Neuron (in vitro differentiated cells): Measurements from ENCODE around the gene DAPL1.

Source experiments
- H2AFZ ChIP-seq: one replicate; pipeline ENCODE4 v1.6.1; 2013; ENCODE audit warnings: low read depth, mild to moderate bottlenecking, inconsistent platforms, low read length, moderate library complexity
- H3K27me3 ChIP-seq: one replicate; pipeline ENCODE4 v1.6.1; 2013; ENCODE audit warnings: low read length; ENCODE audit not compliant: insufficient read depth
- H3K36me3 ChIP-seq: one replicate; pipeline ENCODE4 v1.6.1; 2013; ENCODE audit warnings: low read length; ENCODE audit not compliant: insufficient read depth
- H3K4me1 ChIP-seq: one replicate; pipeline ENCODE4 v1.6.1; 2013; ENCODE audit warnings: low read length; ENCODE audit not compliant: insufficient read depth
- H3K4me3 ChIP-seq: 2 replicates; pipeline ENCODE4 v1.5.1; 2013; ENCODE audit warnings: mild to moderate bottlenecking, low read length, moderate library complexity
- H3K9me3 ChIP-seq: one replicate; pipeline ENCODE4 v1.6.1; 2013; ENCODE audit warnings: low read length

Gene DAPL1

DNA sequence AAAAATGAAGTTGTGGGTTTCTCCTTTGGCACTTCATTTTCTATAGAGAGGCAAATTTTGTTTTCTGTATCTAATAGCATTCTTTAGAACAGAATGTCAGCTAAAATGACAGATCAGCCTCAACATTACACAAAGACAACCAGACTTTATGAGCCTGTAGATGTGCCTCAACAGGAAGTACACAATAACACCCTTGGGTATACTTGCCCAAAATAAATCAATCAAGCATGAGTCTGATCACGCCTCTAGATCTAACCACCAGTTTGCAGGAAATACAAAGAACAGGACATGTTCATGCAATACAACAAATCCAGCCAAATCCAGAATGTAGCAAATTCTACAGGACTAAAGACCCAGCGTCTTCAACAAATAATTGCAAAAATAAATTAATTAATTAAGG is 11.2 kb upstream of the DAPL1 start:
- no peaks in the 10 kb centered on the region for H3K36me3 ChIP-seq
- no peak overlapping the region for H3K4me3 ChIP-seq
- H3K27me3 ChIP-seq: no peaks in the 10 kb centered on the region
- H3K9me3 ChIP-seq: peaks cover 2% of the 10 kb centered on the region
- no peak overlapping the region for H2AFZ ChIP-seq
- H3K4me1 ChIP-seq: no peaks in the 10 kb centered on the region

DNA sequence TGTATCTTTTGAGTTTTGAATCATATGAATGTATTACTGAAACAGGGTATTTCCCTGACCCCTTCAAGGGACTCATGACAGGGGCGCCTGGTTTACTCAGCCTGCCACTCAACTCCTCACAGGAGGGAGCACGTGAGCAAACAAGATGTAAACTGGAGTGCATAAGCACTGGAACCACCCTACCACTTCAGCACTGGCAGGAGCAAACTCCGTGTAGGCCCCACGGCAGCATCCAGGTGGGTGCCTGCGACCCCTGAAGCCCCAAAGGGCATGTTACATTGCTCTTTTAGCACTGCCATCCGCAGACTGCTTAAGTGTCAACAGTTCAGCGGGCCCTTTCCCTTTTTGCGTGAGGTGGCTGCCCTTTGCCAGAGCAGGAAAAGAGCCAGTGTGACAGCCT is 8.2 kb upstream of the DAPL1 start:
- Histone ChIP-seq H3K27me3 (no peaks in the 10 kb centered on the region), H3K4me3 (no peak overlapping the region), H3K36me3 (no peaks in the 10 kb centered on the region), H3K9me3 (peaks cover 2% of the 10 kb centered on the region), H2AFZ (no peak overlapping the region), H3K4me1 (no peaks in the 10 kb centered on the region)

DNA sequence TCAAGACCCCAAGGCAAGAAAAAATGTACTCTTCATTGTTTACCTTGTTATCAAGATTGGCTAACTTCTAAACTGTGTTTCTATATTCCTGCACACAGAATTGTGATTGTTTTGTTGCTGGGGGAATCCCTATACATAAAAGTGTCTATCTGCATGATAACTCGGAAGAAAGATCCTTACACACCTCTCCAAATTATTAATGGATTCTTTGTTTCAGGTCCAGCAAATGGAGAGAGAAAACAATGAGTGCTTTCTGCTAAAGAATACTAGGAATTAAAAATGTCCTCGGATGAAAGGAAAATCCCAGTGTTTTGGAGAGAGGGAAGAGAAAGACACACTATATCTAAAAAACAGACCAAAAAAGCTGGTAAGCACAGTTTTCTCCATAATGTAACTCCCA is 6.2 kb upstream of the DAPL1 start:
- Histone ChIP-seq H2AFZ (no peak overlapping the region), H3K4me3 (no peak overlapping the region), H3K4me1 (no peaks in the 10 kb centered on the region), H3K36me3 (no peaks in the 10 kb centered on the region), H3K27me3 (no peaks in the 10 kb centered on the region), H3K9me3 (peaks cover 2% of the 10 kb centered on the region)

DNA sequence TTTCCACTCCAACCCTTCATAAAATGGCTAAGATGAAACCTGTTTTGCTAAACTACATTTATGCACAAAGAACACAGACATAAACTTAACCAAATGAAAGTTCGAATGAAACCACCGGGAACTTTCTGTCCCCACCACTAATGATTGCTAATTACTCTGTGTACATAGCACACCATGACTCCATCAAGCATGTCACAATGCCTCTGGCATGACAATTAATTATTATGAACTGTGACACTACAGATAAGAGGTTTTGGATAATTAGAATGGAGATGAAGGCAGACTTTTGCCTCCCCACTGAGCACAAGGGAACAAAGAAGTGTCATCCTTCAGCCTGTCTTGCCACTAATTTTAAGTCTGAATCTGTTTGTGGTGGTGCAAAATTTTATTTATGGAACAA is 1.5 kb downstream of the DAPL1 start:
- Histone ChIP-seq H3K9me3 (no peaks in the 10 kb centered on the region), H3K4me3 (no peak overlapping the region), H3K36me3 (no peaks in the 10 kb centered on the region), H3K4me1 (peaks cover 6% of the 10 kb centered on the region), H2AFZ (no peak overlapping the region), H3K27me3 (peaks cover 4% of the 10 kb centered on the region)

DNA sequence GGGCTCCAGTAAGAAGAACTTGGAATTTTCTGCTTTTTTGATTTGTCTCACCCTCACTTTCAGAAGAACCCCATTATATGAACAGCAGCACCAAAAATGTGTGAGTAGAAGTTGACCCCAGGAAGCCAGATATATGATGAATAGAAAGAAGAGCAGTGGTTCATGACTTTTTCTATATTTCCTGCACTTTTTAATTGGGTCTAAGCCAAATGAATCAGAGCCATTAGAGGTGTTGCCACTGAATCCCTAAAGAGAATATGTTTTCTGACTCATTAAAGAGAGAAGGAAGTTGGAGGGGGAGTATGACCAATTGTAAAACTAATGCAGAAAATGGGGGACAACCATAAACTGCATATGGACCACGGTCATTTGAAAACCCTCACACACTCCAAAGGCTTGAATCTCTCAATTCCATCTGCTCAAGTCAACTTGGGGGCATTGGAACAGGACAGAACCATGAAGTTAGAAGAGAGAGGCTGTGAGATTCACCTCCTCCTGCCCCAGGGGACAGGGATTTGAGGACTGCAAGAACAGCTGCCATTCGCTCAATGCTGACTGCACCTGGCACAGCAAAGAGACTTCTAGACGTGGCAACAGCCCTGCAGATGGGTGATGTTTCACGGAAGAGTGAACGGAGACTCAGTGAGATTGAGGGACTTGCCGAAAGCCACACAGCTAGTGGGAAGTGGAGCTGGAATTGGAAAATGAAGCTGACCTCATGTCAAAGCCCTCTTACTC is 3.0 kb downstream of the DAPL1 start:
- no peak overlapping the region for H3K4me3 ChIP-seq
- H3K36me3 ChIP-seq: no peaks in the 10 kb centered on the region
- H3K4me1 ChIP-seq: peaks cover 6% of the 10 kb centered on the region
- no peaks in the 10 kb centered on the region for H3K9me3 ChIP-seq
- no peak overlapping the region for H2AFZ ChIP-seq
- H3K27me3 ChIP-seq: peaks cover 4% of the 10 kb centered on the region

DNA sequence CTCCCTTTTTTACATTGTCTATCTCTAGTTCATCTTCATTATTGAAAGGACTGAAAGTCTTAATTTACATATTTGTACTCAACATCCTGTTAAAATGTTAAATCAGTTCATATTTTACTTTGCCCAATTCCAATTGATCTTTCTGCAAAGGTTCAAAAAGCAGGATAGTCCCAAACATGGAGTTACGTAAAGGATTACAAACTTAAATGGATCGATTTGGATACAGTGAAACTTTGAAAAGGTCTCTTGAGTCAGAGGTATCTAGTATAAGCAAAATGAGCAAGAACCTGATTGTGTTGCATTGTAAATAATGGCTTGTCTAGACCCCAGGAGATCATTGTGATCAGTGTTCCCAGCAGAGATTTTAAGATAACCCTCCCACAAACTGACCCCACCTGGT is 4.1 kb downstream of the DAPL1 start:
- Histone ChIP-seq H3K9me3 (no peaks in the 10 kb centered on the region), H3K27me3 (peaks cover 4% of the 10 kb centered on the region), H3K4me1 (peaks cover 6% of the 10 kb centered on the region), H2AFZ (no peak overlapping the region), H3K4me3 (no peak overlapping the region), H3K36me3 (no peaks in the 10 kb centered on the region)

DNA sequence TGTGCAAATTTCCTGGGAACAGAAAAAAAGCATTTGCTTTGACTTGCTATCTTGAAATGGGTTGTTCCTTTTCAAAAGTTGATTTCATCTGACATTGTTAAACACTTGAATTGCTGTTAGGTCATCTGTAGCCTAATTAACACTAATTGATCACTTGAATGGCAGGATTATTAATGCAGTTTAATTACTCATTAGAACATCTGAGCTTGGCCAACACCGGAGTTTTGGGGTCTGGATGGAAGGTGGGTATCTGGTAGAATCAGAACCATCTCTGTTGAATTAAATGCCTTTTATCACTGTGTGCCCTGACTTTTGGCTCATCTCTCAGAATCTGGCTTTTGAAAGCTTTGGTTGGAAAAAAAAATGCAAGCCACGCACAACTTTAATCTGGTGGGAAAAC is 8.4 kb downstream of the DAPL1 start:
- H3K27me3 ChIP-seq: no peaks in the 10 kb centered on the region
- no peak overlapping the region for H2AFZ ChIP-seq
- no peak overlapping the region for H3K4me3 ChIP-seq
- no peaks in the 10 kb centered on the region for H3K4me1 ChIP-seq
- H3K36me3 ChIP-seq: no peaks in the 10 kb centered on the region
- H3K9me3 ChIP-seq: no peaks in the 10 kb centered on the region

DNA sequence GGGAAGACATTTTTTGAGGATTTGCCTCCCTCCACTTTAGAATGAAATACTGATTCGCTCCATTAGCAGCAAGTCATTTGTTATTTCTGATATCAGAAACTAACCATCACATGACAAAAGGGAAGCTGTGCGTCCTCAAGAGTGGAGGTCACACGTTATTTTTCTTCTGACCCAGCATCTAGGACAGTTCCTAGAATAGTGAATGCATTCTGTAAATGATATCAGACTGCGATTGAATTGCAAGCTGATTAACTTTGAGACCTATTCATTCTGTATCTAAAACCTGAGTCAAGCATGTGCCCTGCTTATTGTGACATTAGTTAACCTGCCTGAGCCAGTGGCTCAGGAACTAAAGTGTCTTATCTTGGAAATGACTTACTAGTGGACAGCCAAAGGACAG is 10.1 kb downstream of the DAPL1 start:
- Histone ChIP-seq H3K27me3 (no peaks in the 10 kb centered on the region), H3K4me3 (no peak overlapping the region), H2AFZ (no peak overlapping the region), H3K36me3 (no peaks in the 10 kb centered on the region), H3K4me1 (no peaks in the 10 kb centered on the region), H3K9me3 (no peaks in the 10 kb centered on the region)

DNA sequence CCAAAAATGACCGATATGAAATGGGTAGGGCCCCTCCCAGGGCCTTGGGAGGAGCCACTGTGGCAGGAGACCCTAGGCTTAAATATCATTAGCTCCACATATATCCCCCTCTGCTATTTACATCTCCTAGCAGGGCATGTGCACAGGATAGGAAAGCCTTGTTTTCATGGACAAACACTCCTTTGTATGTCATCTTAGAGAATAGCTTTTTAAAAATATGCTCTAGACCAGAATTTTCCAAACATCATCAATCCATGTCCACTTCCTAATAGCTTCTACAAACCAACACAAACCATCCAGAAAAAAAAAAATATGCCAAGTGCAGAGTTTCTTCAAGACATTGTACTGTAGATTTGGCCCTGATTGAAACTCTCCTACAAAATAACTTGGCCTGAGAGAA is 10.8 kb downstream of the DAPL1 start:
- Histone ChIP-seq H3K4me3 (no peak overlapping the region), H2AFZ (no peak overlapping the region), H3K9me3 (no peaks in the 10 kb centered on the region), H3K4me1 (no peaks in the 10 kb centered on the region), H3K27me3 (no peaks in the 10 kb centered on the region), H3K36me3 (no peaks in the 10 kb centered on the region)

DNA sequence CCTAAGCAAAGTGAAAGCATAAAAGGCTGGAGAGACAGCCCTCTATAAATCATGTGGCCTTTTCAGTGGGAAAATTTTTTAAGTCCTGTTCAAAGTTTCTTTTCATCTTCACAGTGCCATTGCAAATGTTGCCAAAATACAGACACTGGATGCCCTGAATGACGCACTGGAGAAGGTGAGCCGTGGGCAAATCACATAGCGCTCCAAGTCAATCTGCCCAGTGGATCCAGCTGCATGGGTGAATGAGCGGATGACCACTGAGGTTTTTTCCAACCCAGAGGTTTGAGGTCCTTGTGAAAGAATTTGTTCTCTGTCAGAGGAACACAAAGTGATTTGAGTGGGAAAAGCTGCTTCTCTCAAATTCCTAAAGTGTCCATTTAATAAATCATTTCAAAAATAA is 11.8 kb downstream of the DAPL1 start:
- no peak overlapping the region for H3K4me3 ChIP-seq
- H3K36me3 ChIP-seq: no peaks in the 10 kb centered on the region
- no peaks in the 10 kb centered on the region for H3K27me3 ChIP-seq
- no peak overlapping the region for H2AFZ ChIP-seq
- H3K4me1 ChIP-seq: no peaks in the 10 kb centered on the region
- H3K9me3 ChIP-seq: no peaks in the 10 kb centered on the region

DNA sequence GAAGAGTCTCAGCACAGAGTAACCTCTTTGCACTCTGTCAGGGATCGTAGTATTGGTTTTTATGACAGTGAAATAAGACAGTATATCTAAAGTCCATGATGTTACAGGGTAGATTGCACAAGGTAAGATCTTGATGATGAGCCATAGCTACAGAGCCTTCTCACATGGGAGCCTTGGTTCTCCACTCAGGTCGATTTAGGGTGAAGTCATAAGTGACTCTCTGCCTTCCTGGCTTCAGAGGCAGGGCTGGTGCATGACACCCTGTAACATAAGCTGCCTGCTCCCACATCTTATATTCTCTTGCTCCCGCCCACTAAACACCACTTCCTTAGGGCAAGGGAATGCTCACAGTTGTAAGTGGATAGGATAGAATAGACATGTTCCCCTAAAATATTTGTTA is 13.3 kb downstream of the DAPL1 start:
- H3K36me3 ChIP-seq: no peaks in the 10 kb centered on the region
- no peak overlapping the region for H3K4me3 ChIP-seq
- no peaks in the 10 kb centered on the region for H3K9me3 ChIP-seq
- no peaks in the 10 kb centered on the region for H3K4me1 ChIP-seq
- no peak overlapping the region for H2AFZ ChIP-seq
- H3K27me3 ChIP-seq: no peaks in the 10 kb centered on the region

DNA sequence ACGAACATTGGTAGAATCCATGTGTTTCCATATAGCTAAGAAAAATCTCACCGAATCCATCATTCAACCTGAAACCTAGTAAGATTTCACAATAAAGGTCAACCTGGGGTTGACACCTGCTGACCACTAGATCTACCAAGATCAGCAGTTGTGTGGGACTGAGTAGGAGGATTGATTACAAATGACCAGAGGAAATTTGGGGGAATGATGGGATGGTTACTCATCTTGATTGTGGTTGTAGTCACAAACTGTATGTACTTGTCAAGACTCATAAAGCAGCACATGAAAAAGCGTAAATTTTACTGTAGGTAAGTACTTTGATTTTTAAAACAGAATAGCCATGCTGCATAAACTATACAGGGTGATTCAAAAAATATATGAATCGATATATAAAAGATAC is 14.7 kb downstream of the DAPL1 start:
- Histone ChIP-seq H3K4me1 (no peaks in the 10 kb centered on the region), H2AFZ (no peak overlapping the region)

DNA sequence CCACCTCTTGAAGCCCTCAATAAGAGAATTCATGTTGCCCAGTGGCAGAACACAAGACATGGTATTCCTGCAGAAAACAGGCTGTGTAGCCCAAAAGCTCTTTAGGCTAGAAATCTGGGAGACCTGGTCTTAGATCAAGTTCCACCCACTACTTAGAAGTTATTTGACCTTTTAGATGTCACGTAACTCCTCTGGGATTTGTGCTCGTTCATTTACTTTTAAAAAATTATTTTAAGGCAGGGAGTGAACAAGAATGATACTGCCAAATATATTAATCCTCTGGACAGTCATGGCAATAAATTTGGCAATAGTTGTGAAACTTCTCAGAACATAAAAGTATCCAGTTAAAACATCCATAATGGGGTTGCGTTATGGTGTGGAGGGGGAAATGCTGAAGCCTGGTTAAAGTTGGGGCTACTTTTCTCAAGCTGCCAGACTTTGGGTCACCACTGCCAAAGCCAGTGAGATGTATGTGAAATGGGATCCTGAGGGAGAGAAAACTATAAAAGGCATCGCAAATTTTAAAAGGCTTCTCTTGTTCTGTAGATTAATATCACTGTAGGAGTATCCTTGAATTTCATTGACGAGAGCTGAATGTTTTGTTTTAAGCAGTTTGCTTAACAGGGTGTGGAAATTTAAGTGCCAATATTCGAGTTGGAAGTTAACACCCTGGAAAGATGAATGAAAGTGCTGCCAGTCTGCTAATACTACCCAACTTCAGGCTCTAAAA is 15.8 kb downstream of the DAPL1 start:
- Histone ChIP-seq H2AFZ (no peak overlapping the region), H3K27me3 (no peaks in the 10 kb centered on the region), H3K4me3 (no peak overlapping the region), H3K36me3 (no peaks in the 10 kb centered on the region), H3K4me1 (no peaks in the 10 kb centered on the region), H3K9me3 (no peaks in the 10 kb centered on the region)

More for the DNA sequence above, 14.7 kb downstream of the DAPL1 start:
- H3K4me3 ChIP-seq: no peak overlapping the region
- no peaks in the 10 kb centered on the region for H3K27me3 ChIP-seq
- no peaks in the 10 kb centered on the region for H3K9me3 ChIP-seq
- no peaks in the 10 kb centered on the region for H3K36me3 ChIP-seq

DNA sequence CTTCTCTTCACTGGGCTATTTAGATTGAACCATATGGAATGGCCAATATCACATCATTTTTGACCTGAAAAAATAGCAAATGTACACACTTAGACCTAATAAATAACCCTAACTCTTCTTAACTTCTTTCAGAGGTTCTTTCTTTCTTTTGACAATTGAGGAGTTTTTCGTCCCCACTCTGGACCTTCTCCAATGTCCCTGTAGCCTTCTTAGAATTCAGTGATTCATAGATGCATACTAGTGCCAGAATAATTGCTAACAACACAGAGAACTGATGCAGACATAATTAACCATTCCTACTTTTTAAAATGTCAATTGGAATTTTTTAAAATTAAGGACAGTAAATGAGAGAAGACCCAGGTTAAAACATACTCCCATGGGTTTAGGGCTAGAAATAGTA is 20.0 kb downstream of the DAPL1 start:
- Histone ChIP-seq H3K4me1 (no peaks in the 10 kb centered on the region), H3K27me3 (no peaks in the 10 kb centered on the region), H3K9me3 (no peaks in the 10 kb centered on the region), H3K36me3 (no peaks in the 10 kb centered on the region), H2AFZ (no peak overlapping the region), H3K4me3 (no peak overlapping the region)
